Stimulated activated naive CD4-positive, alpha-beta T cell (primary cell): ENCODE results near the gene ELAVL4.
A peak's percentile ranks its signal among the peaks of the same experiment; 100 is the strongest.

Experiments
- DNase-seq, 6 experiments: peaks; one replicate each; lab custom pipeline; 2025; lab: John Stamatoyannopoulos, UW

The ELAVL4 gene

GRCh38 chr1:50108497-50109059 is at the start of gene ELAVL4:
Gene ELAVL4, plus strand, starts transcription at chr1:50108920. Its CDS starts 270 bp downstream, at chr1:50109190.
- DNase-seq, result no peak

- no peak for DNase-seq
These were observed 48.4 kb upstream of the ELAVL4 start for GRCh38 chr1:50060279-50060678.

- no peak for DNase-seq
These were observed 41.9 kb upstream of the ELAVL4 start for GRCh38 chr1:50066806-50067205.

- DNase-seq, result no peak
These were observed 33.8 kb upstream of the ELAVL4 start for GRCh38 chr1:50074931-50075330.

GRCh38 chr1:50077273-50077672 is 31.4 kb upstream of the ELAVL4 start:
- no peak for DNase-seq

- DNase-seq, result no peak
These were observed 27.7 kb upstream of the ELAVL4 start for GRCh38 chr1:50080904-50081586.

GRCh38 chr1:50084389-50084788 is 24.3 kb upstream of the ELAVL4 start:
- DNase-seq, result no peak

GRCh38 chr1:50091068-50091467 is 17.7 kb upstream of the ELAVL4 start:
- DNase-seq, result no peak

- DNase-seq, result no peak
These were observed 13.0 kb upstream of the ELAVL4 start for GRCh38 chr1:50095716-50096115.

- DNase-seq, result no peak
These were observed 11.6 kb upstream of the ELAVL4 start for GRCh38 chr1:50097021-50097679.

GRCh38 chr1:50097791-50098190 is 10.9 kb upstream of the ELAVL4 start:
- DNase-seq, result no peak

- no peak for DNase-seq
These were observed 10.1 kb upstream of the ELAVL4 start for GRCh38 chr1:50098591-50099021.

- no peak for DNase-seq
These were observed 9.1 kb upstream of the ELAVL4 start for GRCh38 chr1:50099654-50100053.

GRCh38 chr1:50103615-50104081 is 5.1 kb upstream of the ELAVL4 start:
- no peak for DNase-seq

- no peak for DNase-seq
These were observed 3.3 kb upstream of the ELAVL4 start for GRCh38 chr1:50105433-50105832.

- no peak for DNase-seq
These were observed 2.5 kb upstream of the ELAVL4 start for GRCh38 chr1:50106095-50106761.

GRCh38 chr1:50109116-50109515 is 396 bp downstream of the ELAVL4 start:
- DNase-seq, result no peak

- peak in 2 of 6 experiments; percentile 16 to 24 for DNase-seq
These were observed 941 bp downstream of the ELAVL4 start for GRCh38 chr1:50109647-50110075.

- peak in 1 of 6 experiments; percentile 20 for DNase-seq
These were observed 1.4 kb downstream of the ELAVL4 start for GRCh38 chr1:50110151-50110550.

GRCh38 chr1:50110656-50111055 is 1.9 kb downstream of the ELAVL4 start:
- DNase-seq, result no peak

GRCh38 chr1:50111503-50111902 is 2.8 kb downstream of the ELAVL4 start:
- no peak for DNase-seq

- DNase-seq, result no peak
These were observed 3.5 kb downstream of the ELAVL4 start for GRCh38 chr1:50112193-50112592.

GRCh38 chr1:50123071-50123470 is 14.4 kb downstream of the ELAVL4 start:
- DNase-seq, result no peak
